HepG2 (cell line): ENCODE measurements around the gene SMIM43.

Experiments used
- BRCA1 ChIP-seq: sonication (generic); formaldehyde crosslinking; IDR thresholded peaks from 2 replicates; pipeline ENCODE4 v1.4.0; 2020; ENCODE audit warnings: missing genetic modification reagents
- HDAC1 ChIP-seq: sonication (generic); formaldehyde crosslinking; IDR thresholded peaks from 2 replicates; pipeline ENCODE4 v1.5.1; 2020; ENCODE audit warnings: mild to moderate bottlenecking, missing genetic modification reagents
- NBN ChIP-seq: fragments of 450-650 bp; conservative IDR thresholded peaks from 2 replicates; pipeline ENCODE4 v1.6.1; 2017
- SKI ChIP-seq: fragments of 450-650 bp; IDR thresholded peaks from one replicate; pipeline ENCODE4 v1.6.1; 2018; ENCODE audit warnings: mild to moderate bottlenecking; ENCODE audit not compliant: partially characterized antibody
- SMARCC2 ChIP-seq: fragments of 450-650 bp; IDR thresholded peaks from 2 replicates; pipeline ENCODE4 v1.6.1; 2017; ENCODE audit warnings: antibody characterized with exemption, mild to moderate bottlenecking
- TAF1 ChIP-seq: sonication (generic); formaldehyde crosslinking; IDR thresholded peaks from 2 replicates; pipeline ENCODE4 v1.4.0; 2020; ENCODE audit warnings: missing genetic modification reagents
- ZNF121 ChIP-seq: sonication (generic); formaldehyde crosslinking; IDR thresholded peaks from 2 replicates; pipeline ENCODE4 v1.5.0; 2020; ENCODE audit warnings: mild to moderate bottlenecking, missing genetic modification reagents
- ZNF441 ChIP-seq: sonication (generic); formaldehyde crosslinking; IDR thresholded peaks from 2 replicates; pipeline ENCODE4 v1.7.0; 2021; ENCODE audit warnings: missing genetic modification reagents, borderline replicate concordance
- TF ChIP-seq, protein P1 (sequence below): sonication (generic); formaldehyde crosslinking; IDR thresholded peaks from 2 replicates; pipeline ENCODE4 v1.4.0; 2020; ENCODE audit warnings: missing genetic modification reagents
- TF ChIP-seq, protein P2 (sequence below): sonication (generic); formaldehyde crosslinking; IDR thresholded peaks from 2 replicates; pipeline ENCODE4 v1.5.0; 2020; ENCODE audit warnings: mild to moderate bottlenecking, missing genetic modification reagents, moderate library complexity
- TF ChIP-seq, protein P3 (sequence below), 2 experiments: IDR thresholded peaks; 2 replicates each; pipeline ENCODE4 v1.6.1; 2011 to 2012; ENCODE audit warnings: low read length in 2 of 2, borderline replicate concordance in 1 of 2, low read depth in 1 of 2, mild to moderate bottlenecking in 1 of 2, moderate library complexity in 1 of 2

DNA sequence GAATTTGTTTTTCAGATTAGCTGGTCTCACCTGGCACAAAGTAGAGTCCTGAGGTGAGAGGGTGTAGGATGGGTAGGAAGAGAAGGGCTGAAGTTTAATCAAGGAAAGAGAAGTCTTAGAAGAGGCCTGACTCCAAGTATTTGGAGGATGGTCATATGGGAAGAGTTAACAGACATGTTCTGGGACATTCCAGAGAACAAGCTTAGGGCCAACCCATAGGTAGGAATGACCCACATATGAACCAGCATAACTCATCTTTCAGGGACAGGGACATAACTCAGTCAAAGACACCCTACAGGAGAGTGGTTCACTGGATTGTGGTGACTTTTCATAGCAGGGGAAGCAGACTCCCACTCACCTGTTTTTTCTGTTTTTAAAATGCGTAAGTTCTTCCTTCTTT, 40.3 kb downstream of the SMIM43 start:
- TF ChIP-seq TAF1 (CRISPR knock-in tag) = no peak
- TF ChIP-seq NBN = no peak
- TF ChIP-seq SKI = no peak
- no peak for TF ChIP-seq HDAC1 (CRISPR knock-in tag)
- no peak for TF ChIP-seq ZNF121 (CRISPR knock-in tag)
- TF ChIP-seq ZNF441 (CRISPR knock-in tag) = no peak
- no peak for TF ChIP-seq SMARCC2
- TF ChIP-seq, protein P1, sequence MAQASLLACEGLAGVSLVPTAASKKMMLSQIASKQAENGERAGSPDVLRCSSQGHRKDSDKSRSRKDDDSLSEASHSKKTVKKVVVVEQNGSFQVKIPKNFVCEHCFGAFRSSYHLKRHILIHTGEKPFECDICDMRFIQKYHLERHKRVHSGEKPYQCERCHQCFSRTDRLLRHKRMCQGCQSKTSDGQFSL (CRISPR knock-in tag) = no peak
- TF ChIP-seq, protein P2, sequence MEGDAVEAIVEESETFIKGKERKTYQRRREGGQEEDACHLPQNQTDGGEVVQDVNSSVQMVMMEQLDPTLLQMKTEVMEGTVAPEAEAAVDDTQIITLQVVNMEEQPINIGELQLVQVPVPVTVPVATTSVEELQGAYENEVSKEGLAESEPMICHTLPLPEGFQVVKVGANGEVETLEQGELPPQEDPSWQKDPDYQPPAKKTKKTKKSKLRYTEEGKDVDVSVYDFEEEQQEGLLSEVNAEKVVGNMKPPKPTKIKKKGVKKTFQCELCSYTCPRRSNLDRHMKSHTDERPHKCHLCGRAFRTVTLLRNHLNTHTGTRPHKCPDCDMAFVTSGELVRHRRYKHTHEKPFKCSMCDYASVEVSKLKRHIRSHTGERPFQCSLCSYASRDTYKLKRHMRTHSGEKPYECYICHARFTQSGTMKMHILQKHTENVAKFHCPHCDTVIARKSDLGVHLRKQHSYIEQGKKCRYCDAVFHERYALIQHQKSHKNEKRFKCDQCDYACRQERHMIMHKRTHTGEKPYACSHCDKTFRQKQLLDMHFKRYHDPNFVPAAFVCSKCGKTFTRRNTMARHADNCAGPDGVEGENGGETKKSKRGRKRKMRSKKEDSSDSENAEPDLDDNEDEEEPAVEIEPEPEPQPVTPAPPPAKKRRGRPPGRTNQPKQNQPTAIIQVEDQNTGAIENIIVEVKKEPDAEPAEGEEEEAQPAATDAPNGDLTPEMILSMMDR (CRISPR knock-in tag) = no peak
- TF ChIP-seq, protein P3, sequence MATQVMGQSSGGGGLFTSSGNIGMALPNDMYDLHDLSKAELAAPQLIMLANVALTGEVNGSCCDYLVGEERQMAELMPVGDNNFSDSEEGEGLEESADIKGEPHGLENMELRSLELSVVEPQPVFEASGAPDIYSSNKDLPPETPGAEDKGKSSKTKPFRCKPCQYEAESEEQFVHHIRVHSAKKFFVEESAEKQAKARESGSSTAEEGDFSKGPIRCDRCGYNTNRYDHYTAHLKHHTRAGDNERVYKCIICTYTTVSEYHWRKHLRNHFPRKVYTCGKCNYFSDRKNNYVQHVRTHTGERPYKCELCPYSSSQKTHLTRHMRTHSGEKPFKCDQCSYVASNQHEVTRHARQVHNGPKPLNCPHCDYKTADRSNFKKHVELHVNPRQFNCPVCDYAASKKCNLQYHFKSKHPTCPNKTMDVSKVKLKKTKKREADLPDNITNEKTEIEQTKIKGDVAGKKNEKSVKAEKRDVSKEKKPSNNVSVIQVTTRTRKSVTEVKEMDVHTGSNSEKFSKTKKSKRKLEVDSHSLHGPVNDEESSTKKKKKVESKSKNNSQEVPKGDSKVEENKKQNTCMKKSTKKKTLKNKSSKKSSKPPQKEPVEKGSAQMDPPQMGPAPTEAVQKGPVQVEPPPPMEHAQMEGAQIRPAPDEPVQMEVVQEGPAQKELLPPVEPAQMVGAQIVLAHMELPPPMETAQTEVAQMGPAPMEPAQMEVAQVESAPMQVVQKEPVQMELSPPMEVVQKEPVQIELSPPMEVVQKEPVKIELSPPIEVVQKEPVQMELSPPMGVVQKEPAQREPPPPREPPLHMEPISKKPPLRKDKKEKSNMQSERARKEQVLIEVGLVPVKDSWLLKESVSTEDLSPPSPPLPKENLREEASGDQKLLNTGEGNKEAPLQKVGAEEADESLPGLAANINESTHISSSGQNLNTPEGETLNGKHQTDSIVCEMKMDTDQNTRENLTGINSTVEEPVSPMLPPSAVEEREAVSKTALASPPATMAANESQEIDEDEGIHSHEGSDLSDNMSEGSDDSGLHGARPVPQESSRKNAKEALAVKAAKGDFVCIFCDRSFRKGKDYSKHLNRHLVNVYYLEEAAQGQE (IDR thresholded peaks at IDR 0.05; ENCODE audit: borderline replicate concordance in 1 of 2, low read depth in 1 of 2, low read length in 2 of 2) = no peak
- TF ChIP-seq BRCA1 (CRISPR knock-in tag) = no peak
